Prostate gland (tissue), 1 donor: ENCODE data around the gene TSPAN6.

Source experiments
- POLR2A ChIP-seq: fragments of 450-650 bp; IDR thresholded peaks from one replicate; pipeline ENCODE4 v1.6.1; 2016; ENCODE audit warnings: antibody characterized with exemption, mild to moderate bottlenecking
- POLR2AphosphoS5 ChIP-seq: sonication (generic); formaldehyde crosslinking; IDR thresholded peaks from one replicate; pipeline ENCODE4 v1.6.1; 2017; ENCODE audit warnings: antibody characterized with exemption

DNA sequence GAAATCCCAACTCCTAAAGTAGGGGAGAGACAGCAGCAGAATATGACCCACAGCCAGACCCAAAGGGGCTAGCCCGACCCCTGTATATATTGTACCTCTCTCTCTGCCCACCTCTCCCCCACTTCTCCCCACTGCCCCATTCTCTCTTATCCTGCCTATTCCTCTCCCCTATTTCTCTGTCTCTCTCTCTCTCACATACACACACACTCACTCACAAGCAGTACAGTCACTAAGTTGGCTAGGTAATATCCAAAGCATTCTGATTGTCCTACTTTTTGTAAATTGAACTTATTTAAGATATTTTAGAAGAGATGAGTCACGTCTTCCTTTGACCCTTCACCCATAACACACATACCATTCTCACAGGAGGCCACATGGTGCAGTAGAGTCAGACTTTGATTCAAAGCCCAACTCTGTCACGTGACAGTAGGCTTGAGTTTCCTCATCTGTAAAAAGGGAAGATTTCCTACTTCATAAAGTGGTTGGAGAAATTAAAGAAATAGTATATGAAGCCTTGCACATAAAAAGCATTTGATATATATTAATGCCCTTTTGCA is 36.9 kb upstream of the TSPAN6 start:
- no peak for TF ChIP-seq POLR2AphosphoS5
- no peak for TF ChIP-seq POLR2A
